ENCODE results near the gene CCDC92B.
"Not testable (repeated sequence)": the region's sequence is repeated elsewhere in the genome, so short reads cannot be mapped to it uniquely, and the experiment has no call there.

CCDC92B gene

DNA sequence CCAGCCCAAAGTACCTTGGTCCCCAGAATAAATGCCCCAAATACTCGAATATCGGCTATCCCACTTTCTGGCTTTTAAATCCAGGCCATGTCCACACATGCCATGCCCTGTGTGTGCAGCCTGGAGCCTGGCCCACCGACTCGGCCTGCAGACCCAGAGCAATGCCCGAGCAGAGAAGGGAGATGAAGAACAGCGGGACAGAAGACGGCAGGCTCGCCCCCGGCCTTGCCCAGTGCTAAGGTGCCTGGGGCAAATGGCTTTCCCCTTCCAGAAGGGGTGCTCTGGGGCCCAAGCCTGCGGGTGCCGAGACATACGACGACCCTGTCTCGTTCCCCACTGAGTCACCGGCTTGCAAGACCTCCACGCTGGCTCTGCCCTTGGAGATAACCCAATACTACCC, 45.8 kb downstream of the CCDC92B start:
- no peak for DNase-seq (ENCODE audit: low read depth)

DNA sequence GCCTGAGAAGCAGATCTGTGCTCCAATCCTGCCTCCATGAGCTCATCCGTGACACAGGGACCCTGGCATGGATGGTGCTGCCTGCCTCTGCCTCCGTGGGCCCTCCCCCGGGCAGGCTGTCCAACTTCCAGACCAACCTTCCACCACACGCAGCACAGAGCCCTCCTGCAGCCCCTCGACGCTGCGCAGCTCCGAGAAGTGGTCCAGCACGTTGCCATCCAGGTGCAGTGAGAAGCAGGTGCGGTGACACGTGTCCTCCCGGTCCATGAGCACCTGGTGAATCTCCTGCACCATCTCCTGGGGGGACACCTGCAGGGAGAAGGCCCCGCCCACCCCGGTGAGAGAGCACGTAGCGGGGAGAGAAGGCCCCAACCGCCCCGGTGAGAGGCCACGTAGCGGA, 46.3 kb downstream of the CCDC92B start:
- DNase-seq (ENCODE audit: low read depth) = no peak

DNA sequence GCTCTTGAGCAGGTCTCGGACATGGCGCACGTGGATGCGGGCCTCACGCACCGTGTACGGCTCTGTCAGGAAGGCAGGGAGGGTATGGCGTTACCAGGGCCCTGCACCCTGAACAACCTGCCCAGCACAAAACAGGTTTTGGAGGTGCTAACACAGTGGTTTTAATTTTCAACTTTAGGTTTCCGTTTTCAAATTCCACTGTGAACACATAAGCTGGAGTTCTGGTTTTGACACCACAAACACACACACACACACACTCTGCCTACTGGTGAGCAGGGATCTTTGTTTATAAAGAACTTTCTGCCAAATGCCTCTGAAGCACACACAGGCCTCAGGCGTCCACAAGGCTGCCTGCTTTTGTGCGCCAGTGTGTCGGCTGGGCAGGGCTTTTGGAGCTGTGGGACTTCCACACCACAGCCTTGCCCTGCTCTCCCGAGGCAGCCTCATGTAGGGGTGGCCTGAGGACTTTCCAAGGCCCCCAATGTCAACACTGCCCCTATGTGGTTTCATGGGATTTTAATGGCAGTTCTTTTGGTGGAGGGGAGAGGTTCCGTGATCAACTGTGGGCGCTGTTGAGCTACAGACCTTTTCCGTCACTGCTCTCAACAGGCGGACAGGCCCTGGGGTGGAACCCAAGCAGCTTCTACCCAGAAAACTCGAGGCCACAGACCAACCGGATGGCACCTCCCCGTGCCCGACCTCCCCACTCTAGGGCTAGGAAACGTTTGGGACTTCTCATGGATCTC, 47.3 kb downstream of the CCDC92B start:
- no peak for DNase-seq (ENCODE audit: low read depth)

DNA sequence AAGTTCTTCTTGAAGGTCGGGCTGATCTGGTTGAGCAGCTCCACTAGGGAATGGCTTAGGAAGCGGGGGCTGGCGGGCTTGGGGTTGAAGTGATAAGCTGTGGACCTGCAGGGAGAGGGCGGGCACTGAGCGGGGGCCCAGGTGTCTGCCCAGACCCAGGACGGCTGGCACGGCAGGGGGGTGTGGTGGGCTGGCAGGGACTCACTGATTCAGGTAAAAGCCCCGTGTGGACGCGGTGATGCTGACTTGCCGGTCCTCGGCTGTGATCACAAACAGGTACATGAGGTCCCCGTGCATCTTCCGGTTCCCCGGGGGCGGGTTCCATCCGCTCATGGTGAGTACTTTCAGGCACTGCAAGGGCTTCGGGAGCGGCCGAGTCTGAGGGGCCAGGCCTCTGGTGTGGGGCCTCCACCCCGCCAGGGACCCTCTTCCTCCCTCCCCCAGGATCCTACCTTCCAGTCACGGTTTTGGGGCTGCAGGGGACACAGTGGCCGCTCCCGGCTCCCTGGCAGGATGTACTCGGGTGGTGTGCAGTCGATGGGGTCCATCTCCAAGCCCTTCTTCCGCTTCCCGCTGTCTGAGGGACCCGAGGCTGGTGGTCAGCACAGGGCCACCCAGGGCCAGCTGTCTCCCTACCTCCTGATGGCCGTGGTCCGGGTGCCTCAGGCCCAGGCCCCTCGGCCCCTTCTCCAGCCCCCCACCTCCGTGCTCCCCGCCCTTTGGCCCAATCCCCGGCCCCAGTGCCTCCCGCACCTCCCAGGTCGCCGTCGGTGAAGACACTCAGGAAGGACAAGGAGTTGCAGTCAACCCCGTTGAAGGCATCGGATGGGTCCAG, 48.1 kb downstream of the CCDC92B start:
- DNase-seq (ENCODE audit: low read depth) = no peak

DNA sequence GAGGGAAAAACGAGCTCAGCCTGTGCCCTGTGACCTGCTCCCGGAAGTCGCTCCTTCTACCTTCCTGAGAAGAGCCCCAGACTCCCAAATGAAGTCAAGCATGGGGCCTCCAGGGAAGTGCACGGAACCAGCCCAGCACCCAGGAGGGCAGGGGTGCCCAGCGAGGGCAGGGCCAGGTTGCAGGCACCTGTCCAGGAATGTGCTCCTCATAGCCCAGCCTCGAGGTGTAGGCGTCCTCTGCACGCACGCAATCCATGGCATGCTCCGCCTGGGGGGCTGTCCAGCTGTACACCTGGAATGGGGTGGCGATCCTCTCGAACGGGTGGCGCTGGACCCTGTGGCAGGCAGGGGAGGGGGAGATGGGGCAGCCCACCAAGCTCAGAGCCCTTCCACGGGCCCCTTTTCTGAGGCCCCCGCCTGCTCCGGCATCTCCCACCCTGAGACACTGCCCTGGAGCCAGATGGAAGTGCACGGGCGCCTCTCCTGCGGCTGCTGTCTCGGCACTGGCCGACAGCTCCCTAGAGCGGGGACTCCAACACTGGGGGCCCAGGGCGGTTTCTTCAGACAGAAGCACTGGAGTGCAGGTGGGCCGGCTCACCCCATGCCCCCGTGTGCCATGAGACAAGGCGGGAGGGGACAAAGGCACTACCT, 48.8 kb downstream of the CCDC92B start:
- DNase-seq (ENCODE audit: low read depth) = no peak

DNA sequence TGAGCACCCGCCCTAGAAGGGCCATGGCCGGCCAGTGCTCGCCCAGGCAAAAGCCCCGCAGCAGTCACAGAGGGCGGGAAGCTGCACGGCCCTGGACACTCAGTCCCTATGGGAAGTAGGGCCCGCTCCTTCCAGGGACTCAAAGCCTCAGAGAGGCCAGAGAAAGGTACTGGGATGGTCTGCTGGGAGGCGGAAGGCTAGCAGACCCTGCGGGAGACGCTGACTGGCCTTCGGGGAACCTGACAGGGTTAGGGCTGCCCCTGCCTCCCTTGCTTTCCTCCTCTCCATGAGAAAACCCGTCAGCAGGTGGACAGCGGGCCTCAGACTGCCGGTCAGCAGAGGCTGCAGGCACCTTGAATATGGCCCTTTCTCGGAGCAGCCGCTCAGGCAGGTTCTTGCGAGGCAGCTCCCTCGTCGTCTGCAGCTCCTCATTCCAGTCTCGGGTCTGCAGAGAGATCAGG, 49.4 kb downstream of the CCDC92B start:
- DNase-seq (ENCODE audit: low read depth) = no peak

DNA sequence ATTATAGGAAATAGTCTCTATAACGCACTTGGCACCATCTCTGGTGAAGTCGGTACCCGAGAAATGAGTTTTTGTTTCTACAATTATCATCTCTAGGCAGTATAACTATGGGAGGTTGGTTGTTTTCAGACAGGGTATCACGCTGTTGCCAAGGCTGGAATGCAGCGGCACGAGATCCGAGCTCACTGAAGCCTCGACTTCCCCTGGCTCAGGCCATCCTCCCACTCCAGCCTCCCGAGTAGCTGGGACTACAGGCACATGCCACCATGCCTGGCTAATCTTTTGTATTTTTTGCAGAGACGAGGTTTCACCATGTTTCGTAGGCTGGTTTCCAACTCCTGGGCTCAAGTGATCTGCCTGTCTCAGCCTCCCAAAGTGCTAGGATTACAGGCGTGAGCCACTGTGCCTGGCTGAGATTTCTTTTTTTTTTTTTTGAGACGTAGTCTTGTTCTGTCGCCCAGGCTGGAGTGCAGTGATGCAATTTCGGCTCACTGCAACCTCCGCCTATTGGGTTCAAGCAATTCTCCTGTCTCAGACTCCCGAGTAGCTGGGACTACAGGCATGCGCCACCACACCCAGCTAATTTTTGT, 50.1 kb downstream of the CCDC92B start:
- DNase-seq (ENCODE audit: low read depth) = not testable (repeated sequence)

DNA sequence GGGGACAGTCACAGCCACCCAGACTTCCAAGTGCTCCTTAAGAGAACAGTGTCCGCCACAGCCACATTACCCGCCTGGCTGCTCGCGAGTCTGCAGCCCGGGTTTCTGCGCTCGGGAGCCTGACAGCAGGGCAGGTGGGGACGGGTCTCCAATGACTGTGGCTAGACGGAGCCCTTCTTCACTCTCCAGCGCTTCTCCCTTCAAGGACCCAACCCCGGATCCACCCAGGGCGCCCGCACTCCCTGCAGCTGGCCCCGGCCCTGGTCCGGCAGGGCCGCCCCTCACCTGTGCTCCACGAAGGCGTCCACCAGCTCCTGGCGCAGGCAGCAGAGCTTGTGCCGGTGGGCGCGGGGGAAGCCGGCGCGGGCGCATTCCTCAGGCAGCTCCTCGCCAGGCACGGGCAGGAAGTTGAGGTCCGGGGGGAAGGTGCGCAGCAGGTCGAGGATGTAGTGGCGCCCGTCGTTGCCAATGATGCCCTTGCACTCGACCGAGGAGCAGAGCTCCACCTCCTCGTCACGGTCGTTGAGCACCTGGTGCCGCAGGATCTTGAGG, 51.8 kb downstream of the CCDC92B start:
- DNase-seq (ENCODE audit: low read depth) = no peak

DNA sequence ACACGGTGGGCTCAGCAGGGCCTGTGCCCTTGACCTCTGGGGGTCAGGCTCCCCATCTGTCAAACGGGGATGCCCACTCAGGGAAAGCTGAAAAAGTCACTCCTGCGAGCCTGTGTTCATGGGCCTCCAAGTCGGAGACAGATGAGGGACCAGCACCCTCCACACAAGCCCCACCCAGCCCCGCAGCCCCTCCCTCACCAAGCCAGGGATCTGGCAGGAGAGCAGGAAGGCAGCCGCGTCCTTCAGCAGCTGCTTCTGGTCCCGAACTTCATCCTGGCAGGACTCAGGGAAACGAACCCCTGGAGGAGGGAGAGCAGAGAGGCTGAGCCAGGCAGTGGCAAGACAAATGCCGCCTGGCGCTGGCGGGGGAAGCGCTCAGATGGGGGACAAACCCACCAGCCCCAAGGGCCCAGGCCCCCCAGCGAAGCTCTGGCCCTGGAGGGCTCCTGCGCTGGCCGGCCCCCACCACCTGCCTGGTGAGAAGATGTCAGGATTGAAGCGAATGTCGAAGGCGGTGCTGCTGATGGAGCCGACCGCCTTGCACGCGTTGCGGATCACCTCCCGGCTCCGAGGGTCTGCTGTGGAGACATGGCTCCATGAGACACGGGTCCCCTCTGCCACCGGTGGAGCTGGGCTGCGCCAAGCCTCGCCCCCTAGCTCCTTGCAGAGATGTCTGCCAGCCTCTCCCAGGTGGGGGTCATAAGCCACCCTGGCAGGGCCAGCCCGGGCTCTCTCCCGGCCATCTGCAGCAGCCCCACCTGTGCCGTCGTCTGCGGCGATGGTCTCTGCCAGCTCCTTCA, 53.3 kb downstream of the CCDC92B start:
- DNase-seq (ENCODE audit: low read depth) = no peak

DNA sequence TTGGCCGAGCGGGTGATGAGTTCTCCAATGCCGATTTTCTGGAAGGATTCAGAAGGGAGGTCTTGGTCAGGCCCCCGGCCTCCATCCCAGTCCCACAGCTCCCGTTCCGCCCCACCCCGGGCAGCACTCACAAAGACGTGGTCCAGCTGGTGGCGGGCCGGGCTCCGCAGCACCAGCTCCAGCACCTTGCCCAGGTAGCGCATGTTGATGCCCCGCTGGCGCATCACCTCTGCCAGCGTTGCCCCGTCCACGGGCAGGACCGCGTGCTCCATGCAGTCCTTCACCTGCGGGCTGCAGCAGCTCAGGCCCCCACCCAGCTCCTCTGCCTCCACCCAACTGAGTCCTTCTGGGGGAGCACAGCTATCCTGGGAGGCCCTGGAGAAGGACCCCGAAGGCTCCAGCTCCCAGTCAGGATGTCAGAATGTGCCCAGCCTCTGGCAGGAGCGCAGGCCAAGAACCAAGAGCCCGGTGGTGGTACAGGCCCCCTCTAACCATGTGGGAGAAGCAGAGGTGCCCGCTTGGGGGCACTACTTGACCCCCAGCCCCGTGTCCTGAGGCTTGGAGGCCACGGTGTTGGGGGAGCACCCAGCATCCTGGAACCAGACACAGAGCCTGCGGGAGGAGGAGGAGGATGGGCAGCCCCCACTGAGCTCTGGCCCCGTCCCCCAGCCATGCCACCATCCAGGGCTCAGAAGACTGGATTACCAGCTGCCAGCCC, 54.0 kb downstream of the CCDC92B start:
- no peak for DNase-seq (ENCODE audit: low read depth)

DNA sequence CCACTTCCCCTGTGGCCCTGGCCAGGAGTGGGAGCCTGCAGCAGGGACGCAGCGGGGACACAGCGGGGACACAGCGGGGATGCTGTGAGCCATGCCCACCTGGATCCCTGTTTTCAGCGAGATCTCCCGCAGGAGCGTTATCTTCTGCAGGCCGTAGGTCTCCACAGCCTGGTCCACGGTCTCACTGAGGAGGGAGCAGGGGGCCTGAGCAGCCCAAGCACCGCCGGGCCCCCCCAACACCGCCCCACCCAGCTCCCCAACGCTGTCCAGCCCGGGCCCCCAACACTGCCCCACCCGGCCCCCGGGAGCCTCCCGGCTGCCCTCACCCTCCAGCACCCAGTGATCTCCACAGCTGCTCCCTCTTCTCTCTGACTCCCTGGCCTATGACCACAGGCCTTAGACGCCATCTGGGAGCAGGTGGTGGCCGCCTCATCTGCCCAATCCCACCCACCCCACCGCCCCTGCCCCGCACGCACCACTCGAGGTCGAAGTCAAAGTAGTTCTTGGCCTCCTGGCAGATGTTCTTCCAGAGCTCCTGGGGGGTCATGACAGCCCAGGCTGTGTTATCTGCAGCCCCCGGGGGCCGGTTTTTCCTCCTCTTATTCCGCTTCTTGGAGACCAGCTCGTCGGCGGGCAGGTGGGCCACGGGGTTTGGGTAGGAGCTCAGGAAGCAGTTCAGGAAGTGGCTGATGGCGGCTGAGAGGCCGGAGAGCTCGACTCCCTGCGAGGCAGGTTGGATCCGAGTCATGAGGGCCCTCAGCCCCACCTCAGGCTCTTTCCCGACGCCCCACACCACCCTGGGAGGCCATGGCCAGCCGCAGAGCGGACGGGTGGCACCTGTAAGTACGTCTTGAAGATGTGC, 54.8 kb downstream of the CCDC92B start:
- no peak for DNase-seq (ENCODE audit: low read depth)

DNA sequence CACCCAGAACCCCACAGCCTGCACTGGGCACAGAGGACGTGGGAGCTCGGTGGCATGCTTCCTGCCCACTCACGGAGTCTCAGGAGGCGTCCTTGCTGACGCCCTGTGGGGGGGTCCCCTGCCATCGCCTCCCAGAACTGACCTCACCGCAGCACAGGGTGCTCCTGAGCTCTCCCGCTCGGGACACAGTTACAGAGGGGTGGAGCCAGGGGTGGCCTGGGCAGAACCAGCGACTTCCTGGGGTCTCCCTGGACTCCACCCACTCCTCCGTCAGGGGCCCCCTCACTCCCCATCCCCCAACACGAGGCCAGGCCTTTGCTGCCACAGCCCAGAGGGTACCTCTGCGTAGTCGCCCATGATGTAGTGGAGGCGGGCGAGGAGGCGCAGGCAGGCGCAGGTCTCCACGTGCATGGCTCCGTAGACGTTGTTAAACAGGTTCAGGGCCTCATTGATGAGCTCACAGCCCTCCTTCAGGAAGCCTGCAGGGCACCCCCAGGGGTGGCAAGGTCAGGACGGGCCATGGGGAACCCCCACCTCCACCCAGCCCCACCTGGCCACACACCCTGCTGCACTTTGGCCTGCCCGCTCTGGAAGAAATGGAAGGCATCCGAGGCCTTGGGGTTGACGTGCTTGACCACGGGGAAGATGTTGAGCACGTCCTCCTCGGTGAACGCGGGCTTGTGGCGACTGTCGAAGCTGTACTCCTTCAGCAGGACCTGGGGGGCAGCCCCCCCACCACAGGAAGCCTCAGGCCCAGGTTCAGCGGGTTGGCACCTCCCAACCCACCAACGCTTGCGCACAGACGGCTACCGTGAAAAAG, 55.7 kb downstream of the CCDC92B start:
- no peak for DNase-seq (ENCODE audit: low read depth)

DNA sequence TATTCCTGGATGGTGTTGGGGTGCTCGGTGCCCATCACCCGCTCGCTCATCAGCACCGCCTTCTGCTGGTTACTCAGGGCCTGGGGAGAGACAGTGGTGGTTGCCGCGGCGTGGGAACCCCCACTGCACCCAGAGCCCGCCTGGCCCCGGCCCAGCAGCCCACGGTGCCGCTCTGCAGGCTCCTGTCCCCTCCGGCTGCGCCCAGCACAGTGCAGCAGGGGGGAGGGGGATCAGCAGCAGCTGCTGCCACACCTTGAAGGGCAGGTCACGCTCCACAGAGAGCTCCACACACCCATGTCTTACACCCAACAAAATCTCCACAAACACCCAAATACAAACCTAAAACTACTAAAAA, 56.7 kb downstream of the CCDC92B start:
- no peak for DNase-seq (ENCODE audit: low read depth)

DNA sequence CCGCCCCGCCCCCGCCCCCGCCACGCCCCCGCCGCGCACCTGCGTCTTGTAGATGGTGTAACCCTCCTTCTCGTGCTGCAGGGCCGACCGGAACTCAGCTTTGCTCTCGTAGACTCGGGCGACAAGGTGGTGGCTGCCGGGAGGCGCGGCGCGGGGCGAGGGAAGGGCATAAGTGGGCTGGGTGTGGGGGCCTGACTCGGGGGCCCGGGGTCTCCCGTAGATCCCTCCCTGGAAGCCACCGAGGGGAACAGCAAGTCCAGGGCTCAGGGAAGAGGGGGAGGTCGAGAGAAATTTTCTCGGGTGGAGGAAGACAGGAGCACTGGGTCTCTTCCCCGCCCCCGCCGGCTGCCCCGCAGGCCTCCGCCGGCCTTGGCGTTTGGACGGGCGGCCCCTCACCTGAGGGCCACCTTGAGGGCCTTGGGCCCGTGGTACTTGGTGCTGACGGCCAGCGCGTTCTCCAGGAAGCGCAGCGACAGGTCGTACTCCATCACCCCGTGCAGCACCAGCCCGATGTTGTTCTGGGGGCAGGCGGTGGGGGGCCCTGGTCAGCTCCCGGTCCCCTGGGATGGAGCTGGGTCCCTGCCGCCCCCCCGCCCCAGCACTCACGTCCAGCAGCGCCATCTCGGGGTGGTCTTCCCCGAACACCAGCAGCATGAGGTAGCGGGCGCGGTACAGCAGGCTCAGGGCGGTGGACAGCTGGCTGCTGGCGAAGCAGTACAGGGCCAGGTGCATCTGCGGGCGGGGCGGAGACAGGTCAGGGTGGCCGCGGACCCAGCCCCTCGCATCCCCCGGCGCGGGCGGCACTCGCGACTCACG, 57.3 kb downstream of the CCDC92B start:
- DNase-seq (ENCODE audit: low read depth) = no peak

DNA sequence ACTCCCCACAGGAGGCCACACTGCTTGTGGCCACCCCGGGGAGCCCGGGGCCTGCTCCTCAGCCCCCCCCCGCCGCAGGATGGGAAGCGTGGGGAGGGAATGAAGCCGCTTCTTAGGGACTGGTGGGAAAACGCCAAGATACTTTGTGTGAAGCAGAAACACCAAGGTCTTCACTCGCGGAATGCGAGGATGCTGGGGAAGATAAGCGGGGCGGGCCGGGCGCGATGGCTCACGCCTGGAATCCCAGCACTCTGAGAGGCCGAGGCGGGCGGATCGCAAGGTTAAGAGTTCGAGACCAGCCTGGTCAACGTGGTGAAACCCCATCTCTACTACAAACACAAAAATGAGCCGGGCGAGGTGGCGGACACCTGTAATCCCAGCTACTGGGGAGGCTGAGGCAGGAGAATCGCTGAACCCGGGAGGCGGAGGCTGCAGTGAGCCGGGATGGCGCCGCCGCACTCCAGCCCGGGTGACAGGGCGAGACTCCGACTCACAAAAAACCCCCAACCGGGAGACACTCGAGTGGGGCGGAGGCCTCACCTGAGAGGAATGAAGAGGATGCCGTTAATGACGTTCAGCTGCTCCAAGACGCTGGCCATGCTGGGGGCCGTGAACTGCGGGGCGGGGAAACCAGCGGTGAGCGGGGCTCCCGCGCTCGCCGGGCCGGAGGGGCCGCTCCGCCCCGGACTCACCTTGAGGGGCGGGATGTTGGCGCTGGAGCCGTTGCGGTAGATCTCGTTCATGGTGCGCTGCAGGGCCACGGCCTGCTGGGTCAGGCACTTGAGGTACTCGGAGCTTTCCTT, 58.2 kb downstream of the CCDC92B start:
- no peak for DNase-seq (ENCODE audit: low read depth)

DNA sequence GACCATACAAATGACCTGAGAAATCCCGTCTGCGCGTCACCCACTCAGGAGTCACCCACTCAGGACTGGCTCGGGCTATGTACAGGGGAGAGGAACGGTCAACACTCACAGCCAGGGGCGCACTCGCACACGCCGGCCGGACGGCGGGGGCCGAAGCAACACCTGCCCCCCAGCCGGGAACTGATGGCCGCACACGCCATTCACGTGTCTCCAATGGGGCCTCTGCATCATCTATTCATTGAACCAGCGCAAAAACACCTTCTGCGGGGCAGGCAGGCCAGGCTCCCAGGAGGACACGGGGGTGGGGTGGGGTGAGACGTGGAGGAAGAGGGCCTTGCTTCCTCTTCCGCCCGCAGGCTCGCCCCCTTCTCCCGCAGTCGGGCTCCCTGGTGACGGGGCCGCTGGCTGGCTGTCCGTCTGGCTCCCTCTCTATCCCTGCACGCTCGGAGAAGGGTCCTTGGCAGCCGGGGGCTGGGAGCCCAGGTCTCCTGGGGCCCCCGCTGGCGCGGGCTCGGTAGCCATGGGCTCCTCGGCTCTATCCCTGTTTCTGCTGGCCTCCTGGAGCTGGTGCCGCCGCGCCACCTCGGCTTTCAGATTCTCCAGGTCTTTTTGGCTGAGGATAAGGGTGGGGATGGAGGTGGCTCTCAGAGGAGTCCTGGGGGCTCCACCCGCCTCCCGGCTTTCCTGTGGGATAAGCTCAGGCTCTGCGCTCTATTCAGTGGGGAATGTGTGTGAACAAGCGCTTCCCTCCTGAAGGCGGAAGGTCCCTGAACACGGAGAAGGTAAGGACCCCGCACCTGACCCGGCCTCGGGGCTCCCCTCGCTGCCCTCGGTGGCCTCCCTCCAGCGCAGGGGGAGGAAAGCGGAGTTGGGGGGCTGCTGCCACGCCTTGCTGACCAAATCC, 59.0 kb downstream of the CCDC92B start:
- no peak for DNase-seq (ENCODE audit: low read depth)
